CD4-positive, CD25-positive, alpha-beta regulatory T cell (primary cell): Measurements from ENCODE around the gene CNDP2. TPM values are rescaled to one million over a fixed set of nuclear protein-coding genes. Genes with fewer than 3 reads are reported as not detected.

Source experiments
- ATAC-seq, 2 donors: fragments of 150-1000 bp; cut with Tn5 transposase; one replicate each; pipeline ENCODE4 v1.10.0; 2021; ENCODE audit warnings: low read depth in 2 of 2, moderate number of reproducible peaks in 2 of 2, moderate library complexity in 1 of 2
- DNase-seq, 3 donors: peaks; one replicate each; pipeline versions ENCODE4 v3.0.0 to v3.0.0-alpha.2; 2012 to 2022; ENCODE audit warnings: mixed read lengths in 1 of 3
- H3K27ac ChIP-seq: one replicate; pipeline ENCODE4 v1.7.0; 2013; ENCODE audit warnings: mild to moderate bottlenecking, low read length; ENCODE audit not compliant: insufficient read depth, poor library complexity, severe bottlenecking
- H3K27me3 ChIP-seq: one replicate; pipeline ENCODE4 v1.7.0; 2013; ENCODE audit warnings: low read length; ENCODE audit not compliant: control insufficient read depth, insufficient read depth
- H3K36me3 ChIP-seq: one replicate; pipeline ENCODE4 v1.7.0; 2013; ENCODE audit warnings: mild to moderate bottlenecking, low read length, moderate library complexity; ENCODE audit not compliant: control insufficient read depth, insufficient read depth
- H3K4me1 ChIP-seq: 2 replicates; pipeline ENCODE4 v1.7.0; 2013; ENCODE audit warnings: mild to moderate bottlenecking, low read length; ENCODE audit not compliant: insufficient read depth, control insufficient read depth, poor library complexity, severe bottlenecking
- H3K4me3 ChIP-seq: one replicate; pipeline ENCODE4 v1.7.0; 2013; ENCODE audit warnings: low read depth, mild to moderate bottlenecking, low read length, moderate library complexity
- H3K9me3 ChIP-seq, 2 experiments: 1 replicate in 1 of 2; 2 replicates in 1 of 2; pipeline ENCODE4 v1.7.0; 2013; ENCODE audit warnings: low read length in 2 of 2, mild to moderate bottlenecking in 1 of 2, moderate library complexity in 1 of 2; ENCODE audit not compliant: control insufficient read depth in 2 of 2
- H3K27ac Mint-ChIP-seq, 3 donors: one replicate each; pipeline ENCODE4 v1.8.0; 2020 to 2022; ENCODE audit warnings: mild to moderate bottlenecking in 3 of 3, mixed read lengths in 3 of 3, moderate library complexity in 2 of 3
- H3K27me3 Mint-ChIP-seq: one replicate; pipeline ENCODE4 v1.8.0; 2022; ENCODE audit warnings: mild to moderate bottlenecking, mixed read lengths
- H3K36me3 Mint-ChIP-seq: one replicate; pipeline ENCODE4 v1.8.0; 2020; ENCODE audit warnings: mixed read lengths
- H3K4me1 Mint-ChIP-seq, 4 donors: one replicate each; pipeline ENCODE4 v1.8.0; 2020 to 2022; ENCODE audit warnings: mixed read lengths in 4 of 4, mild to moderate bottlenecking in 1 of 4
- H3K4me3 Mint-ChIP-seq, 4 donors: one replicate each; pipeline ENCODE4 v1.8.0; 2020 to 2022; ENCODE audit warnings: mild to moderate bottlenecking in 4 of 4, mixed read lengths in 4 of 4, moderate library complexity in 3 of 4
- H3K9me3 Mint-ChIP-seq, 7 donors: one replicate each; pipeline ENCODE4 v1.8.0; 2020 to 2022; ENCODE audit warnings: mixed read lengths in 7 of 7, mild to moderate bottlenecking in 3 of 7, moderate library complexity in 2 of 7
- polyA plus RNA-seq, 4 donors: library from polyadenylated mRNA; unstranded; fragments of 300-500 nt; fragmentation: Illumina TruSeq; gene quantifications; one replicate each; pipeline ENCODE4 v1.2.3, GENCODE V29; 2021
- total RNA-seq: library from RNA; stranded (reverse); gene quantifications from one replicate; pipeline ENCODE4 v1.2.3, GENCODE V29; 2022

CNDP2 gene
- 121 TPM for total RNA-seq
- polyA plus RNA-seq: 100 to 1,000 TPM; 101 to 136 (median 106) TPM

GRCh38 chr18:74495581-74496507 is at the start of gene CNDP2:
TSS of gene CNDP2 (plus strand) at chr18:74496363. CDS start at chr18:74499974, 3,611 bp downstream.
- Mint-ChIP-seq H3K9me3 (peaks cover 0 to 1% (median 0%) of the 10 kb centered on the region in 7 donors), H3K27me3 (peaks cover 4% of the 10 kb centered on the region), H3K4me3 (peak within 1 kb of the TSS; percentile 92 to 98 (median 96)), H3K4me1 (peaks cover 25 to 53% (median 33%) of the 10 kb centered on the region in 4 donors), H3K27ac (peak within 1 kb of the TSS; percentile 97 to 99 (median 98)), H3K36me3 (peaks cover 4% of the 10 kb centered on the region)
- Histone ChIP-seq H3K9me3 (no peaks in the 10 kb centered on the region), H3K36me3 (no peaks in the 10 kb centered on the region), H3K27ac (peak within 1 kb of the TSS; percentile 94), H3K4me3 (peak within 1 kb of the TSS; percentile 83), H3K4me1 (peaks cover 44% of the 10 kb centered on the region), H3K27me3 (no peaks in the 10 kb centered on the region)
- peak; percentile 75 to 77 for ATAC-seq
- DNase-seq: peak; percentile 95 to 99 (median 98)

- DNase-seq (no peak), ATAC-seq (no peak)
- Histone ChIP-seq H3K27me3 (no peaks in the 10 kb centered on the region), H3K9me3 (no peaks in the 10 kb centered on the region), H3K27ac (no peak overlapping the region), H3K4me1 (no peaks in the 10 kb centered on the region), H3K36me3 (no peaks in the 10 kb centered on the region), H3K4me3 (no peak overlapping the region)
- no peaks in the 10 kb centered on the region for H3K9me3 Mint-ChIP-seq
- H3K4me3 Mint-ChIP-seq: no peak overlapping the region
- no peaks in the 10 kb centered on the region for H3K36me3 Mint-ChIP-seq
- H3K27ac Mint-ChIP-seq: no peak overlapping the region
- H3K4me1 Mint-ChIP-seq: no peaks in the 10 kb centered on the region
- H3K27me3 Mint-ChIP-seq: no peaks in the 10 kb centered on the region
Observed at GRCh38 chr18:74446631-74447403, 49.3 kb upstream of the CNDP2 start.

- H3K9me3 Mint-ChIP-seq: no peaks in the 10 kb centered on the region
- H3K4me1 Mint-ChIP-seq: no peaks in the 10 kb centered on the region
- H3K27me3 ChIP-seq: no peaks in the 10 kb centered on the region
- no peaks in the 10 kb centered on the region for H3K4me1 ChIP-seq
- H3K27me3 Mint-ChIP-seq: peaks cover 6% of the 10 kb centered on the region
- H3K36me3 ChIP-seq: no peaks in the 10 kb centered on the region
- no peaks in the 10 kb centered on the region for H3K9me3 ChIP-seq
- no peak overlapping the region for H3K27ac Mint-ChIP-seq
- DNase-seq (no peak), ATAC-seq (no peak)
- H3K4me3 Mint-ChIP-seq: no peak overlapping the region
- H3K36me3 Mint-ChIP-seq: no peaks in the 10 kb centered on the region
- no peak overlapping the region for H3K27ac ChIP-seq
- H3K4me3 ChIP-seq: no peak overlapping the region
Observed at GRCh38 chr18:74447404-74448152, 48.6 kb upstream of the CNDP2 start.

- peaks cover 27% of the 10 kb centered on the region for H3K27me3 Mint-ChIP-seq
- Histone ChIP-seq H3K9me3 (no peaks in the 10 kb centered on the region), H3K36me3 (no peaks in the 10 kb centered on the region), H3K4me1 (no peaks in the 10 kb centered on the region), H3K27me3 (peaks cover 9% of the 10 kb centered on the region), H3K27ac (no peak overlapping the region), H3K4me3 (no peak overlapping the region)
- H3K36me3 Mint-ChIP-seq: no peaks in the 10 kb centered on the region
- ATAC-seq (no peak), DNase-seq (no peak)
- no peaks in the 10 kb centered on the region for H3K9me3 Mint-ChIP-seq
- no peak overlapping the region for H3K27ac Mint-ChIP-seq
- no peak overlapping the region for H3K4me3 Mint-ChIP-seq
- H3K4me1 Mint-ChIP-seq: no peaks in the 10 kb centered on the region
Observed at GRCh38 chr18:74450626-74451025, 45.5 kb upstream of the CNDP2 start.

GRCh38 chr18:74451148-74451547 is 45.0 kb upstream of the CNDP2 start:
- Histone ChIP-seq H3K27me3 (peaks cover 12% of the 10 kb centered on the region), H3K36me3 (no peaks in the 10 kb centered on the region), H3K27ac (no peak overlapping the region), H3K9me3 (no peaks in the 10 kb centered on the region), H3K4me3 (no peak overlapping the region), H3K4me1 (no peaks in the 10 kb centered on the region)
- Mint-ChIP-seq H3K4me3 (no peak overlapping the region), H3K27ac (no peak overlapping the region), H3K27me3 (peaks cover 32% of the 10 kb centered on the region), H3K36me3 (no peaks in the 10 kb centered on the region), H3K4me1 (no peaks in the 10 kb centered on the region), H3K9me3 (no peaks in the 10 kb centered on the region)
- DNase-seq (no peak), ATAC-seq (no peak)

- H3K27ac Mint-ChIP-seq: no peak overlapping the region
- DNase-seq: no peak
- no peak overlapping the region for H3K27ac ChIP-seq
Observed at GRCh38 chr18:74453016-74453566, 43.1 kb upstream of the CNDP2 start.

GRCh38 chr18:74453642-74454198 is 42.4 kb upstream of the CNDP2 start:
- H3K4me1 Mint-ChIP-seq: peaks cover 0 to 8% (median 0%) of the 10 kb centered on the region in 4 donors
- H3K4me1 ChIP-seq: peaks cover 4% of the 10 kb centered on the region
- no peak overlapping the region for H3K27ac Mint-ChIP-seq
- ATAC-seq: no peak
- H3K9me3 Mint-ChIP-seq: peaks cover 0 to 2% (median 0%) of the 10 kb centered on the region in 7 donors
- peaks cover 48% of the 10 kb centered on the region for H3K27me3 Mint-ChIP-seq
- H3K4me3 Mint-ChIP-seq: no peak overlapping the region
- no peak overlapping the region for H3K4me3 ChIP-seq
- no peaks in the 10 kb centered on the region for H3K9me3 ChIP-seq
- no peak for DNase-seq
- H3K27ac ChIP-seq: no peak overlapping the region
- peaks cover 12% of the 10 kb centered on the region for H3K27me3 ChIP-seq
- no peaks in the 10 kb centered on the region for H3K36me3 ChIP-seq
- H3K36me3 Mint-ChIP-seq: no peaks in the 10 kb centered on the region

More at GRCh38 chr18:74453016-74453566, 43.1 kb upstream of the CNDP2 start:
- Mint-ChIP-seq H3K27me3 (peaks cover 43% of the 10 kb centered on the region), H3K4me3 (no peak overlapping the region), H3K9me3 (peaks cover 0 to 2% (median 0%) of the 10 kb centered on the region in 7 donors), H3K4me1 (peaks cover 0 to 4% (median 0%) of the 10 kb centered on the region in 4 donors), H3K36me3 (no peaks in the 10 kb centered on the region)
- Histone ChIP-seq H3K9me3 (no peaks in the 10 kb centered on the region), H3K36me3 (no peaks in the 10 kb centered on the region), H3K4me1 (peaks cover 4% of the 10 kb centered on the region), H3K4me3 (no peak overlapping the region), H3K27me3 (peaks cover 12% of the 10 kb centered on the region)
- no peak for ATAC-seq
